HG03457 (cell line): ENCODE results near the gene TCF4.

Experiments
- ATAC-seq: cut with Tn5 transposase; IDR thresholded peaks from one replicate; pipeline ENCODE4 v1.9.1; 2021; ENCODE audit warnings: moderate number of reproducible peaks; ENCODE audit not compliant: unreplicated experiment

TCF4 gene

GRCh38 chr18:55395799-55396198 lies 192.2 kb downstream of the TCF4 start:
- no peak for ATAC-seq

DNA sequence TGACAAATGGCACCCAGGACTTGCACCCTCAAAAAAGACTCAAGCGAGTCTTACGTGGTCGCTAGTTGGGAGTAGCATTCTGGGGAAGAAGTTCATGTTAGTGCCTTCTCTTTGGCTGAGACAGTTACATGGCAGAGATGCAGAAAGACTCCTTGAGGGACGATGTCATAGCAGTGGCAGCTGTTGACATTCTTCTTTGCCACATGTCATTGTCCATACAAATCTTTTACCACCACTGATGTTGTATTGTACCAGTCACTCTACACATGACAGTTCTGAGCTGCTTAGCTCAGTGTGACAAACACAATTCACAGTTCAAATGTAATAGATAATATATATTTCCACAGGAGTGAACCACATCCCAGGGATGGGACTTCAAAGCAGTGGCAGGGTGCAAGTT lies 197.1 kb downstream of the TCF4 start:
- no peak for ATAC-seq

GRCh38 chr18:55387139-55387984 lies 200.6 kb downstream of the TCF4 start:
- no peak for ATAC-seq

- no peak for ATAC-seq
Observed at GRCh38 chr18:55386545-55386944, 201.4 kb downstream of the TCF4 start.

GRCh38 chr18:55385770-55386169 lies 202.2 kb downstream of the TCF4 start:
- ATAC-seq, result no peak

DNA sequence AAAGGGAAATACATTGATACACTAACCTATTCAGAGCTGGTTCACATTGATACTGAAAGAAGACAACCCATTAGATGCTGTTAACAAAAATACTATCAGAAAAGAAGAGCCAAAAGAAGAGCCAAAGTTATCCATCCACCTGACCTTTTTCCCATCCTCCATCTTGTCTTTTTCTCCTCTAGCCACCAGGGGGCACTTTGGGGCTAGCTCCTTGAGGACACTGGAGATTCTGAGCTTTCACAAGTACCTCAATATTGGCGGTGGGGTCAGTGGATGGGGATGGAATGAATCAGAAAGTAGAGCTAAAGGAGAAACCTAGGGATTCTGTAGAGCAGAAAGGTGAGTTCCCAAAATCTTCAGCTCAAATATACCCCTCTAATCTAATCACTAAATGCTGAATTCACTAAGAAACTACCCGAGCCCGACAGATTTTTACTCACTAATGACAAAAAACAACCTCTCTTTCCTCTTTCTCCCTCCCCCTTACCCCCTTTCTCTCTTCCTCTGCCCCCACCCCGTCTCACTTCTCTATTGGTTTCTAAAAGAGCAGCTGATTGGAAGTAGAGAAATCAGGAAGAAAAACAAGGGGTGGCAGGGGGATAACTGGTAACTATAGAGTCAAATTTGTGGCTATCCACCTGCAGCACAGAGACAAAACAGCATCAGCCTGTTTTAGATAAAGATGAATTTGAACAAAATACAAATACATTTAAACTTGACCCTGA lies 203.3 kb downstream of the TCF4 start:
- no peak for ATAC-seq

- no peak for ATAC-seq
Observed at GRCh38 chr18:55384115-55384514, 203.9 kb downstream of the TCF4 start.

DNA sequence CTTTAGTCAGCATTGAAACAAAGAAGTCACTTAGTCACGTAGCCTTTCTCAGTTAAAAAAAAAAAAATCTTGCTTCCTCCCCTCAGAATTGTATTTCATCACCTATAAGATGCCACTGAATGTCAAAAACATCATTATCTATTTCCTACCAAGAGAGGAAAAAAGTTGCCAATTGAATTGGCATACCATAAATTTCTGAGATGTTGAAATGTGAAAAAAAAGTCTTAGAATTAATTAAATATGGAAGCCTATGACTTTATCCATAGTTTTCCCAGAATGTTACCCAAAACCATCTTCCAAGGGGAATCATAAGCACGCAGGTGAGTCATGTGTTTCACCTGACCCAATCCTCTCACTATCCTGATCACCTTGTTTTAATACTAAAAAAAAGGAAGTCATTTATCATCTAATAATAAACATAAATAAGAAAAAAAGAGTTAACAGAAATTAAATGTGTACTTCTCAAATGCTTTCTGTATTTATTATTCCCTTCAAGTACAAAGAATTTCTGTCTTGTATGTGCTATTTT lies 205.7 kb downstream of the TCF4 start:
- no peak for ATAC-seq

GRCh38 chr18:55381277-55381676 lies 206.7 kb downstream of the TCF4 start:
- no peak for ATAC-seq

GRCh38 chr18:55380589-55380988 lies 207.4 kb downstream of the TCF4 start:
- no peak for ATAC-seq

- peak; percentile 95 for ATAC-seq
Observed at GRCh38 chr18:55376387-55376786, 211.6 kb downstream of the TCF4 start.

- ATAC-seq, result no peak
Observed at GRCh38 chr18:55375930-55376329, 212.1 kb downstream of the TCF4 start.

- no peak for ATAC-seq
Observed at GRCh38 chr18:55374741-55375140, 213.3 kb downstream of the TCF4 start.

DNA sequence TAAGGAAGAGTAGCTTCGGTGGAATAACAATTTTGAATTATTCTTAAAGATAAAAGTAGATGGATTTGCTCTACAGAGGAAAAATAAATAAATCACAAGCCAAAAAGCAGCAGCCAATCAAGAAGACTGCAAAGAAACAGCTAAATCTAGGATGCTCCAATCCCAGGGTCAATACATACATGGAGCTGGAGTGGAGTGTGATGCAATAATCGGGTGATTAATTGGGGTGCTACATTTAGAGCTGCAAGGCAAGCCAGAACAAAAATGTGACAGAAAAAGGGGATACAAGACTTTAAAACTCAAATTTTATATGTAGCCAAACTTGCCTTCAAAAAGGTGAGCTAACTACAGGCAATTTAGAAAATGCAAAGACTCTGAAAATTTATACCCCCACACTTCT lies 215.8 kb downstream of the TCF4 start:
- ATAC-seq, result no peak

DNA sequence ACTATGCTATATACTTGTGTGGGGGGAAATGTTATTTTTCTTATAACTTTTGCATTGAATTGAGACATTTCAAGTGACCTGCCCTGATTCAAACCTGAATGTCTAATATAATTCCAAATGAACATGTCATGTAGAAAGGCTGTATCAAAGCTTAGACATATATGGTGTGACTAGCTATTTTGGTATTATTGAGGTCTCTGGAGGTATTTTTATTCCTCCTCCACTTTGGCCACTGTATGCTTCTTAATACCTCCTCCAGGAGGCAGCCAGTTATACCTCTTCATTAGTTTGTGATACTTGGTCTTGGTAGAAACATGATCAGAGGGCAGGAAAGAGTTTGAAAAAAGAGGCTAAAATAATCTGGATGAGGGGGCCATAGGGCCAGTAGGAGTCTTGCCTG lies 217.1 kb downstream of the TCF4 start:
- ATAC-seq, result no peak

DNA sequence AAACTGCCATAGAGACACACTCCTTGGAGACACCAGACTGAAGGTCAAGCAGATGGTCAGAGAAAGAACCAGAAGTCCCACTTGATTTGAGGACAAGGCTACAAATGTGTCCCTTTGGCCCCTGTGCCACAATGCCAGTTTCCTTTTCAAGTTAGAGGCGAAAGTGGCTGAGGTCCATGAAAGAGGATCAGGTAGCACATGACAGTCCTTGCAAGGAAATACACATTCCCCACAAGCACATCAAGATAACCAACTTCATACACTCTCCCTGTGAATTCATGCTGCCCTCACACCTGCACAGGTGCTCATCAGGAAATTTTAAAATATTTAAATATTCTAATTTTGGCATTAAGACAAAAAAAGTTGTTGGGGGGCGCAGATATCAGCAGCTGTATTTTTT lies 218.6 kb downstream of the TCF4 start:
- ATAC-seq, result no peak

- no peak for ATAC-seq
Observed at GRCh38 chr18:55365342-55365741, 222.7 kb downstream of the TCF4 start.

GRCh38 chr18:55362303-55362702 lies 225.7 kb downstream of the TCF4 start:
- no peak for ATAC-seq

DNA sequence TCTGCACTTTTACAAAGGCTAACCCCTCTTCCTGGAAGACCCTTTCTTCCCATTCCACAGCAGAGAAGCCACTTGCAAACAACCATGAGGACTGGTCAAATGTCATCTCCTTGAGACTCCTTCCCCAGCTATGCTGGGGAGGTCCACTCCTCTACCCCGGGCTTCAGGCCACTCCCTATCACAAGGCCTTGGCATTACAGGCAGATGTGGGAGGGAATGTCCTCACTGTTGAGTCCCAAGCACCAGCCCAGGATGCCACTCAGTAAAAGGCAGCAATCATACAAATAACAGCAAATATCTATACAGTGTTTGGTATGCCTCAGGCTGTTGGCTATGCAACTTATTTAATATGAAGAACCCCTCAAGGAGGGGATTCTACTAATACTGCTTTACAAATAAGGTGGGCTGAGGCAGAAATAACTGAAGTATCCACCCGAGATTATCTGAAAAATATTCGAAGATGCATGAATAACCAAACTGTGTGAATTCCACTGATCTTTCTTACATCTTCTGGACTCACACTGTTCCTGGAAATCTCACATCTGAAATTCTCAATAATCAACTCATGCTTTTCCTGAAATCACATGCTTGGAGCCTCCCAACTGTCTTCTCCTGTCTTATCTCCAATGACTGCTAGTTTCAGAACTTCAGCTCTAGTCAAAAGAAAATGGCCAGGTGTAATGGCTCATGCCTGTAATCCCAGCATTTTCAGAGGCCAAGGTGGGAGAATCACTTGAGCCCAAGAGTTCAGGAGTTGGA lies 226.3 kb downstream of the TCF4 start:
- no peak for ATAC-seq

DNA sequence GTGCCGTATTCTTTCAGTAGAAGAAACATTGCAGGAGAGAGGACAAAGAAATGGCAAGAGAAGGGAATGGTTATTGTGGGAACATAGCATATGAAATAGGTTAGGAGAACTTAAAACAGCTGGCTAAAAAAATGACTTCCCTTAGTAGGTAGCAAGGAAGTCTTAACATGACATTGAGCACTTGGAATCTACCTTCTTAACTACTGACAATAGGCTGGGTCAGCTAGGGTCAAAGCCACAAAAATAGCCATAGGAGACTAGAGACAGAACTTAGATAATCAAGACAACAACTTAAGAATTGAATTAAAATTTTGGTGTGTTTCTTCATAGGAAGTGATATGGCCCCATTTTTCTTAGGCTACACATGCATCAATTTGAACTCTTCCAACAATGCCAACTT lies 227.9 kb downstream of the TCF4 start:
- ATAC-seq, result no peak

DNA sequence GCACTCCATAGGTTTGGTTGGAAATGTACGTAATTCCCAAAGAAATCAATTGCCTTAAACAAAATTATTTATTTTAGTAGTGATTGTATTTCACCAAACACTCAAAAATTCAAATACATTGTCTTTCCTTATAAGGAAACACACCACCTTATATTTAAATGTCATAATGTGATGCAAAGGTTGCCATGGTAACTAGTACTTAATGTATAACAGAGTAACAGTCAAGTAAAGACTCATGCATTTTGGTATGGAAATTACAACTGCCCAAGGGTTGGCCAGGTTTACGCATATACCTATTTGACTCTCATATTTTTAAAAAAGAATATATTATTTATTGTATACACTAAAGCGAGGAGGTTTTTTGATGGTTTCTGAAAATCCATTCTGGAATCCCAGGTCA lies 231.2 kb downstream of the TCF4 start:
- ATAC-seq, result no peak
